ENCODE data around the gene SNX9.
"Not testable (repeated sequence)": the region's sequence is repeated elsewhere in the genome, so short reads cannot be mapped to it uniquely, and the experiment has no call there.

SNX9 gene

GRCh38 chr6:157935786-157936185 is 112.7 kb downstream of the SNX9 start:
- H4K20me1 ChIP-seq (ENCODE audit: insufficient read depth, low read length, poor library complexity, severe bottlenecking) = no peaks in the 10 kb centered on the region
- H3K9me3 ChIP-seq (ENCODE audit: insufficient read depth, low read depth, low read length) = no peaks in the 10 kb centered on the region
- peaks cover 5% of the 10 kb centered on the region for H3K27me3 ChIP-seq (ENCODE audit: insufficient read depth, low read length, poor library complexity, severe bottlenecking)
- H3K4me3 ChIP-seq (ENCODE audit: low read length, poor library complexity, severe bottlenecking) = no peak overlapping the region
- H3K4me2 ChIP-seq (ENCODE audit: low read depth, low read length, poor library complexity, severe bottlenecking) = peak overlapping the region; percentile 40
- peaks cover 10% of the 10 kb centered on the region for H3K4me1 ChIP-seq (ENCODE audit: insufficient read depth, low read length, poor library complexity, severe bottlenecking)
- TF ChIP-seq CTCF (conservative IDR thresholded peaks at IDR 0.05; ENCODE audit: low read length) = no peak
- TF ChIP-seq EZH2phosphoT487 (IDR thresholded peaks at IDR 0.05; ENCODE audit: borderline replicate concordance) = no peak
- no peak overlapping the region for H2AFZ ChIP-seq (ENCODE audit: low read length)
- H3K9ac ChIP-seq (ENCODE audit: low read depth, low read length, poor library complexity, severe bottlenecking) = no peak overlapping the region
- H3K9me2 ChIP-seq (replicated peaks; ENCODE audit: low read depth, low read length) = no peaks in the 10 kb centered on the region
- H3K79me2 ChIP-seq (ENCODE audit: insufficient read depth, low read length) = no peaks in the 10 kb centered on the region
- no peaks in the 10 kb centered on the region for H3F3A ChIP-seq (ENCODE audit: low read depth)
- no peaks in the 10 kb centered on the region for H3K36me3 ChIP-seq (ENCODE audit: insufficient read depth, low read length)

GRCh38 chr6:157937318-157937717 is 114.3 kb downstream of the SNX9 start:
- no peaks in the 10 kb centered on the region for H3K36me3 ChIP-seq (ENCODE audit: insufficient read depth, low read length)

GRCh38 chr6:157937916-157938315 is 114.9 kb downstream of the SNX9 start:
- Histone ChIP-seq H3K9ac (ENCODE audit: low read depth, low read length, poor library complexity, severe bottlenecking) (no peak overlapping the region), H3K4me1 (ENCODE audit: insufficient read depth, low read length, poor library complexity, severe bottlenecking) (peaks cover 10% of the 10 kb centered on the region), H3K4me3 (ENCODE audit: low read length, poor library complexity, severe bottlenecking) (no peak overlapping the region), H2AFZ (ENCODE audit: low read length) (no peak overlapping the region), H3F3A (ENCODE audit: low read depth) (no peaks in the 10 kb centered on the region), H3K4me2 (ENCODE audit: low read depth, low read length, poor library complexity, severe bottlenecking) (no peak overlapping the region), H3K9me2 (replicated peaks; ENCODE audit: low read depth, low read length) (no peaks in the 10 kb centered on the region), H3K9me3 (ENCODE audit: insufficient read depth, low read depth, low read length) (no peaks in the 10 kb centered on the region), H4K20me1 (ENCODE audit: insufficient read depth, low read length, poor library complexity, severe bottlenecking) (no peaks in the 10 kb centered on the region), H3K36me3 (ENCODE audit: insufficient read depth, low read length) (no peaks in the 10 kb centered on the region), H3K27me3 (ENCODE audit: insufficient read depth, low read length, poor library complexity, severe bottlenecking) (peaks cover 5% of the 10 kb centered on the region), H3K79me2 (ENCODE audit: insufficient read depth, low read length) (no peaks in the 10 kb centered on the region)
- TF ChIP-seq CTCF (conservative IDR thresholded peaks at IDR 0.05; ENCODE audit: low read length) (no peak), EZH2phosphoT487 (IDR thresholded peaks at IDR 0.05; ENCODE audit: borderline replicate concordance) (no peak)

More at GRCh38 chr6:157937318-157937717, 114.3 kb downstream of the SNX9 start:
- peaks cover 10% of the 10 kb centered on the region for H3K4me1 ChIP-seq (ENCODE audit: insufficient read depth, low read length, poor library complexity, severe bottlenecking)
- no peaks in the 10 kb centered on the region for H3F3A ChIP-seq (ENCODE audit: low read depth)
- no peak overlapping the region for H3K4me2 ChIP-seq (ENCODE audit: low read depth, low read length, poor library complexity, severe bottlenecking)
- TF ChIP-seq EZH2phosphoT487 (IDR thresholded peaks at IDR 0.05; ENCODE audit: borderline replicate concordance) (no peak), CTCF (conservative IDR thresholded peaks at IDR 0.05; ENCODE audit: low read length) (no peak)
- H3K9me2 ChIP-seq (replicated peaks; ENCODE audit: low read depth, low read length) = no peaks in the 10 kb centered on the region
- peaks cover 5% of the 10 kb centered on the region for H3K27me3 ChIP-seq (ENCODE audit: insufficient read depth, low read length, poor library complexity, severe bottlenecking)
- H3K9ac ChIP-seq (ENCODE audit: low read depth, low read length, poor library complexity, severe bottlenecking) = no peak overlapping the region
- no peak overlapping the region for H2AFZ ChIP-seq (ENCODE audit: low read length)
- no peaks in the 10 kb centered on the region for H3K9me3 ChIP-seq (ENCODE audit: insufficient read depth, low read depth, low read length)
- H3K79me2 ChIP-seq (ENCODE audit: insufficient read depth, low read length) = no peaks in the 10 kb centered on the region
- H3K4me3 ChIP-seq (ENCODE audit: low read length, poor library complexity, severe bottlenecking) = no peak overlapping the region
- H4K20me1 ChIP-seq (ENCODE audit: insufficient read depth, low read length, poor library complexity, severe bottlenecking) = no peaks in the 10 kb centered on the region

GRCh38 chr6:157940375-157941036 is 117.5 kb downstream of the SNX9 start:
- not testable (repeated sequence) for H3K9me3 ChIP-seq (ENCODE audit: insufficient read depth, low read depth, low read length); H3F3A ChIP-seq (ENCODE audit: low read depth); H3K27me3 ChIP-seq (ENCODE audit: insufficient read depth, low read length, poor library complexity, severe bottlenecking); H3K4me1 ChIP-seq (ENCODE audit: insufficient read depth, low read length, poor library complexity, severe bottlenecking); H3K36me3 ChIP-seq (ENCODE audit: insufficient read depth, low read length); H4K20me1 ChIP-seq (ENCODE audit: insufficient read depth, low read length, poor library complexity, severe bottlenecking); H3K9ac ChIP-seq (ENCODE audit: low read depth, low read length, poor library complexity, severe bottlenecking); H3K4me2 ChIP-seq (ENCODE audit: low read depth, low read length, poor library complexity, severe bottlenecking); H2AFZ ChIP-seq (ENCODE audit: low read length); H3K79me2 ChIP-seq (ENCODE audit: insufficient read depth, low read length); H3K4me3 ChIP-seq (ENCODE audit: low read length, poor library complexity, severe bottlenecking); H3K9me2 ChIP-seq (replicated peaks; ENCODE audit: low read depth, low read length)
